HG02973 (cell line): ENCODE measurements around the gene KBTBD13.

Experiments used
- ATAC-seq: cut with Tn5 transposase; IDR thresholded peaks from one replicate; pipeline ENCODE4 v1.9.1; 2021; ENCODE audit warnings: moderate library complexity; ENCODE audit not compliant: unreplicated experiment

The KBTBD13 gene

DNA sequence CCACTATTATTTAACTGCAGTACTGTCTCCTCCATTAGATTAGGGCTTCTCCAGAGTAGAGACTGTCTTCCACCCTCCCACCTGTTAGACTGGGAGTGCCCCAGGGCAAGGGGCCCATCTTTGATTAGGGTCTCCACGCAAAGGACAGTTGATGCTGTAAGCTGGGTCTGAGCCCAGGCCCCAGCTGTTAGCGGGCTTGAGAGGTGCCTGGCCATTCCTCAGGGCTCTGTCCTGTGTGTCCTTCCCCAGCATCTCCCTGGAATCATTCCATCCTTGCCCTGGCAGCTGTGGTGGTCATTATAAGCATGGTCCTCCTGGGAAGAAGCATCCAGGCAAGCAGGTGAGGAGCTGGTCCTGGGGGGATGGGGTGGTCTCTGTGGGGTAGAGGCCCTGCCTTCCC is 25.3 kb upstream of the KBTBD13 start:
- no peak for ATAC-seq

DNA sequence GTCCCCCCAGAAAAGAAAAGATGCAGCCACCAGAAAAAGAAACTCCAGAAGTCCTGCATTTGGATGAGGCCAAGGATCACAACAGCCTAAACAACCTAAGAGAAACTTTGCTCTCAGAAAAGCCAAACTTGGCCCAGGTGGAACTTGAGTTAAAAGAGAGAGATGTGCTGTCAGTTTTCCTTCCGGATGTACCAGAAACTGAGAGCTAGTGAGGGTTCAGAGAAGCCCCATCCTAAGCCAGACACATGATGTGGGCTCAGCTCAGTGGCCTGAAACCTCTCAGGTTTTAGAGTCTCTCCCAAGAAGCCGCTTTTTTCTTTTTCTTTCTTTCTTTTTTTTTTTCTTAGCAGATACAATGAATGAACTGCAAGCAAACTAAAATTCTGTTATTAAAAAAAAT is 23.6 kb upstream of the KBTBD13 start:
- no peak for ATAC-seq

DNA sequence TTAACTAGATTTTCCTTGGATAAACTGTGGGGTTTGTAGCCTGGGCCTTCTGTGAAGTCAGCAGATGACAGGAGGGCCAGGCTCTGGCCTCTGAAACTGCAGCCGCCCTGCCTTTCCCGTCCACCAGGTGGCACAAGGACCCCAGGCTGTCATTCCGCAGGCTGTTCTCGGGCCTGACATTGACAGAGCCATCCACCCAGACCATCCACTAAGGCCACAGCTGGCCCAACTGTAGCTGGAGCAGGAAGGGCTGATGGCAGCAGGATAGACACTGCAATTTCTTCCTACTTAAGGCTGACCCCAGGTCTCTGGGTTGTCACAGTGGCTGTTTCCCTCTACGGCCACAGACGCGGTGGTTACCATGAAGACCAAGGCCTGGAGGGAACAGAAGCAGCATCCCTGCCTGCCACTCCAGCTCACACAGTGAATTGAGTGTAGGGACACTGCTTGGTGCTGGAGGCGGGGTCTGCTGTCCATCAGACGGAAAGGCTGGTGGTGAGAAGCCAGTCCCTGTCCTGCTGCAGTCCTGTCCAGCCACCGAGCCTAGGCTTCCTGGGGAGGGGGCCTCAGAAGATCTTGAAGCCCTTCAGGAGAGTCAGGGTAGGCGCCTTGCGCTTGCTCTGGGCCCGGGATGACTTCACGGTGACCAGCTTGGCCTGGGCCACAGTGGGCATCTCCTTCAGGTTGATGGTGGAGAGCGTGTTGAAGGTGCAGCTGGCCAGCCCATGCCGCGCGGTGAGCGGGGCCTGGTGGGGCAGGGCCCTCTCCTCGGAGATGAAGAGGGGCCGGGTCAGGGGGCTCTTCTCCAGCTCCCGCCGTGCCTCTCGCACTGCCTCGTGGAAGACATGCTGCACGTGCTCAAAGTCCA is 22.0 kb upstream of the KBTBD13 start:
- ATAC-seq: no peak

DNA sequence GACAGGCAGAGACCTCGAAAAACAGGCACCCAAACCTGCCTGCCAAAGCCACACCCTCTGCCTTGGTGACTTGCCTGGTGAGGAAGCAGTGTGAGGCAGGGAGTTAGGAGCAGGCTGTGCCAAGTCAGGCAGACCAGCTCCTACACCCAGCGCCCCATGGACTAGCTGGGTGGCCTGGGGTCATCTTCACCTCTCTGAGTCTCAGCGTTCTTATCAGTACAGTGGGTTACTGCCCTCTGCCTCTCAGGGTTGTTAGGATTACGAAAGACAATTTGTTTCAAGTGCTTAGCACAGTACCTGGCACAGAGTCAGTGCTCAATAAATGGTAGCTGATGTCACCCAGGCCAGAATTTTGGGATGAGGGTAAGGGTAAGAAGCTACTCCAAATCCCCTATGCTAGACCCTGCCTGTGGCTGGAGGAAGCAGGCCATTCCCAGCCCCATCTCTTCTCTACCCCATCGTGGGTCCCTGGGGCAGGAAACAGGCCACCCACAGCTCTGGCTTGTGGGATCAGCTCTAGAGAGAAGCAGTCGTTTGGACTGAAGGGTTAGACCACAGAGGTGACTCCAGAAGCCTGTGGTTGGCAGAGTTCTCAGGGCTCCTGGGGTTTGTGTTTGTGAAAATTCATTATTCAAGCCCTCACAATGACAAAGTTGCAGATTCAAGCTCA is 21.2 kb upstream of the KBTBD13 start:
- ATAC-seq: no peak

DNA sequence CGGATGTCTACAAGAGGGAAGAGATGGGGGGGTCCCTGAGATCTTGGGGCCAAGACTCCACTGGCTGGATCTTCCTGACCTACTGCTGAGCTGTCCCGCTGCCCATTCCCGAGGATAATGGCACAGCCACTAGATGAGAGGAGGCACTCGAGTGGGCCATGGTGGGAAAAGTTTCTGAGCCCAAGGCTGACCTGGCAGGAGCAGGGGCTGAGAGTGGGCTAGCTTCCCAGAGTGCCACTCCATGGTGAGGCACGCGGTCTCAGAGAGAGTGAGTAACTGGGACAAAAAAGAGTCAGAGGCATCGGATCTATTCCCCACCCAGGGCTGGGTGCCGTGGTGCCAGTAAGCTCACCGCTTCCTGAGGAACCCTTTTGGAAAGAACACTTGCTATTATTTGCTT is 20.4 kb upstream of the KBTBD13 start:
- no peak for ATAC-seq

DNA sequence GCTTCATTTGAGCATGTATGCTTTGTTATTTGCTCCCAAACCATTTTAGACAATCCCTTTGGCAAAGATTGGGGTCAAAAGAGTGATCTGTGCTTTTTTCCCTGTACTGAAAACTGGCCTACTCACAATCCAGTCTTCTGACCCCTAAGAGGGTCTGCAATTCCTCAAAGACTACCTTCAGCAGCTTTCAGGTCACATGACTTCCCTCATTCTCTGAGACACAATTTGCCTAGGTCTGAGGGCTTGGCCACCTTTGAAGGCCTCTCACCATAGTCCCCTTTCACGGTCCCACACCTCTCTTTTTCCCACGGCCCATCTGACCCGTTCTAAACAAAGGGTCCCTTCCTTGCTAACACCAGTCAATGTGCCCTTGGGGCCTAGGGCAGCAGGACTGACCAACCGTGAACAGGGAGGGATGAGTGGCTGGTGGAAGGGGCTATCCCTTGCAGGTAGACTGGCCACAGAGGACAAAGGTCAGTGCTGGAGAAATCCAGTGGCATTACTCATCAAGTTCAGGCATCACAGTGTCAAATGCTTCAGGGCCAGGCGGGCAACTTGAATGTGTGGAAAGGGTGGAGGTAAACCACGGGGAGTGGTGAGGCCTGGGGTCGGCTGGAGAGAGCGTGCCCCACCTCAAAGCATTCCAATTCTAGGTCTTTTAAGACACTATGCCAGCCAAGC is 19.5 kb upstream of the KBTBD13 start:
- ATAC-seq: no peak

DNA sequence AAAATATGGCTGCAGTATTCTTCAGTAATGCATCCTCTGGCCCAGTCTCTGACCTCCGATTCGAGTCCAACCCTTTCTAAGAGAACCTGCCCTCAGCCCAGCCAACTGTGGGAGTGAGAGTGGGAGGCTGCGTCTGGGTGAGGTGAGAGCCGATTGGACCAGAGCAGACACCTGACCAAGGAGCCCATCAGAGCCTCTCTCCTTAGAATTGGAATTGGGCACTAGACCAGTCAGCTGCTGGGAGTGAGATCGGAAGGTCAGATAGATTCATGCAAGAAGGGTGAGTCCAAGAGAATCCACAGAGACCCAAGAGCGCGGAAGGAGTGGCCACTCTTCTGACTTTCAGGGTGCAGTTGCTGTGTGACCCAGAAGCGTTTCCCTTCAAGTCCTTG is 19.0 kb upstream of the KBTBD13 start:
- no peak for ATAC-seq

DNA sequence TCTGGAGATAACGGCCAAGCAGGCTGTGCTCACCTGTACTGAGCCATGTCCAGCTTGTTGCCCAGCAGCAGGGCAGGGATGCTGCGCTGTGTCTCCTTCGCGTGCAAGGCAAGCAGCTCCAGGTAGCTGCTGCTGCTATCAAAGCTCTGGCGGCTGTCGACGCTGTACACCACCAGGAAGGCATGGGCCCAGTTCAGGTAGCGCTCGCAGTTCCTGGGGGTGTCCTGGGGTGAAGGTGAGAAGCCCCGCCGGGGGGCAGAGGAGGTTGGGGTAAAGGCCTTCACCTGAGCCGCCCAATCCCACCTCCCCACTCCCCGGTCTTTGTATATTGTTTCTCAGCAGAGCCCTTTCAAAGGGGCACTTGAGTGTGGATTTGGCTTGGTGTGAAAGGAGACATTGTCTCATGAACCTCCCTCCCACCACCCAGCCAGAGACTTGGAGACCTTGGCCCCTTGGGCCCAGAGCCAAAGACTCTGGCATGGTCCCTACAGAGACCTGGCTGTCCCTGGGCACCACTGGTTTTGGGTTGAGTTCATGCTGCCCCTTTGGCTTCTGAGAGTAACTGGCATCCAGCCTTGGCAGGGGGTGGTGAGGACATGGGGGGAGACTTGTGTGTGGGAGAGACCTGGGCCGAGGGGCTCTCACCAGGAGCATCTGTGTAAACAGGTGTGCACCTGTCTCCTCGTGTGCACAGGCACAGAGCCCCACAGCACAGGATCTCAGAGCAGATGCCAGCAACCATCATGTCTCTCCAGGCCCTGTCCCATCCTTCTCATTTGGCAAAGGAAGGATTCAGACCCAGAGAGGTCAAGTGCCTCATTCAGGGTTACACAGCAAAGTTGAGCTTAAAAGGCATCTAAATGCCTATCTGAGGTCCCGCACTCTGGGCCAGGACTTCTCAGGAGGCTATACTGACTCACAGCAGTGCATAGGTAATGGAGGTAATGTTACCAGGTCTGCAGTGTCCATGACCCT is 17.9 kb upstream of the KBTBD13 start:
- no peak for ATAC-seq

DNA sequence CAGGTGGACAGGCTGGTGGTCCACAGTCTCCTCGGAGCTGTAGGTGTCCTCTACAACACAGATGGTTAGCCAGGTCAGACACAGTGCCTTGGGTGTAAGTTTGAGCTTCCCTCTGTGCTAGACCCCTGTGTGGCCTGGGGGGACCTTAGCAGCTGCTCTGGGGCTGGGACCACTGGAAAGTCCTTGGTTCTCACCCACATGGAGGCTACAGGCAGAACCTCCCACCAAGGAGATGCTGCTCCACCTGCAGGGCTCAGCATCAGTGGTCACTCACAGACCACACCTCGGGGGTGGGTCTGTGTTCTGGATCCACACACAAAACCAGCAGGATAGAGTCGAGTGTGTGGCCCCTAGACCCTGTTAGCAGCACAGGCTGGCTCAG is 17.2 kb upstream of the KBTBD13 start:
- ATAC-seq: no peak

DNA sequence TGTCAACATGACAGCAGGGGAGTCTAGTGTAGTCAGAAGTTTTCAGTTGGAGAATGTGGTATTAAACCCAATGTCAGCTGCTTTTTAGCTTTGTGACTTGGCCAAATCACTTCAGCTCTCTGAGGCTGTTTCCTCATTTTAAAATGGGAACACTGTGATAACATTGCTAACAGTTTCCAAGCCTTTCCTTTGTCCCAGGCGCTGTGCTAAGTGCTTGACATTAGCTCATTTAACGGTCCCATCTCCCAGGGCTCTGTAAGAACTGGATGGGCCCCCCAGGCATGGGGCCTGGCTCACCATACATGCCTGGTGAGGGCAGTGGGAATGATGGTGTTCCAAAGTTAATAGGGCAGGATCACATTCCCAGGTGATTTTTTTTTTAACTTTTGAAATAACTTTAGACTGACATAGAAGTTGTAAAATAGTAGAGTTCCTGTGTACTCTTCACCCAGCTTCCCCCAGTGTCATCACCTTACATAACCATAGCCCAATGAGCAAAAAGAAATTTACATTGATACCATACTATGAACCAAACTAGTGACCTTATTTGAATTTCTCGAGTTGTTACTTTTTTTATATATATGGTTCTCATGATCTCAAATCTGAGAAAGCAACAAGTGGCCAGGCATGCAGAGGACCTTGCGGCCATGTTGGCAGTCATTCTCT is 16.5 kb upstream of the KBTBD13 start:
- no peak for ATAC-seq

DNA sequence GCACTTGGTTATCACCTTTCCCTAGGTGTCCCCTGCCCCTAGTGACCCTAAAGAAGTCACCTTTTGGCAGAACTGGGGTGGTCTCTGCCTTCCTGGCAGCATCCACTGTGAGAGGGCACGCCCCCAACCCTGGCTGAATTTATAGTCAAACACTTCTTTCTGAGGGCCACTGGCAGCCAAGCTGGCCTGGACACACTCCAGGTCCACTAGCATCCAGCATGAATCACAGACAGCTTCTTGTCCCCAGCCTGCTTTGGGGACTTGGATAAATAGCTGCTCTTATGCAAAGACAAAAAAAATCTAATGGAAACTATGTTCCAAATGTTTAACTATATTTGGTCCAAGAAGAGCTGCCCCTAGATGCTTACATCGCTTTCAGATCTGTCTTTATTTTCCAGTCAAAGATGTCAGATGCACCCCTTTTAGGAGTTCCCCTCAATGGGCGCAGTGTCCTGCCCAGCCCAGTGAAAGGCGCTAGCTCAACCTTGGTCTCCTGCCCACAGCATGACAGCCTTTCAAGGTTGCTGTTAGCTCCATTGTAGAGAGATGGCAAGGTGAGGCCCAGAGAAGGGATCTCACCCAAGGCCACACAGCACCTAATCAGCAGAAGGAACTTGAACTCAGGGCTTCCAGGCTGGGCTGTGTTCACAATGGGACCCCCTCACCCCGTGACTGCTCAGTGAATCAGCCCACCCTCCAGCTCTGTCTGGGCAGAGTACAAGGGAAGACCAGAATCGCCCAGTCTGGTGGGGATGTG is 15.7 kb upstream of the KBTBD13 start:
- ATAC-seq: no peak

DNA sequence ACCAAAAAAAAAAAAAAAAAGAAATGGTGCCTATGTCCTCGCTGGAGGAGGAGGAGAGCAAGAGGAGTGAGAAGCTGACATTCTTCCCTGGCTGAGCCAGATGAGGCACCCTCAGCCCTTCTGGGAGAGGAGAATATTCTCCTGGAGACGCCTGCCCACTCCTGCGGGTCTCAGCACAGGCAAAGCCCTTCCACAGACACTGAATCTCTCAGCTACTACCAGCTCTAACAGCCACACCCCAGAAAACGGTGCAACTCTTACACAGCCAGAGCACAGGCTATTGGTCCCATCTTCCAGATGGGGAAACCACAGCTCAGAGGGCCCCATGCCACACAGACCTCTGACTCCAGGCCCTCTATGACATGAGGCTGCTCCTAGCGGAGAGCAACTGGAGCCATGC is 14.5 kb upstream of the KBTBD13 start:
- ATAC-seq: no peak

DNA sequence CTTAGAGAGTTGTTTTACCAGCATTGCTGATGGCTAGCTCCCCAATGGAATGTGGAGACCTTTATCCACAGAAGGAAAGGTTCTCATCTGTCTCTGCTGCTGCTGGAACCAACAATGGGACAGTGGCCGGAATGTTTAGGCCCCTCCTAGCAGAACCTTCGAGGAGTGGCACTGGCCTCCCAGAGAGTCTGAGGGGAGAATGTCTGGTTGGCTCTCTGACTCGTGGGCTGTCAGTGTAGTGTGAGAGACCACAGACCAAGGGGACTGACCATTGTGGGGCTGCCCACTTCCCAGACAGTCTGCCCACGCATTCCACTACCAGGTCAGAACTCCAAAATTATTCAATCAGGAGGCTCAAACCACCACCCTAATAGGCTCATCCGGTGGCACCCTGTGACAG is 13.8 kb upstream of the KBTBD13 start:
- ATAC-seq: no peak

DNA sequence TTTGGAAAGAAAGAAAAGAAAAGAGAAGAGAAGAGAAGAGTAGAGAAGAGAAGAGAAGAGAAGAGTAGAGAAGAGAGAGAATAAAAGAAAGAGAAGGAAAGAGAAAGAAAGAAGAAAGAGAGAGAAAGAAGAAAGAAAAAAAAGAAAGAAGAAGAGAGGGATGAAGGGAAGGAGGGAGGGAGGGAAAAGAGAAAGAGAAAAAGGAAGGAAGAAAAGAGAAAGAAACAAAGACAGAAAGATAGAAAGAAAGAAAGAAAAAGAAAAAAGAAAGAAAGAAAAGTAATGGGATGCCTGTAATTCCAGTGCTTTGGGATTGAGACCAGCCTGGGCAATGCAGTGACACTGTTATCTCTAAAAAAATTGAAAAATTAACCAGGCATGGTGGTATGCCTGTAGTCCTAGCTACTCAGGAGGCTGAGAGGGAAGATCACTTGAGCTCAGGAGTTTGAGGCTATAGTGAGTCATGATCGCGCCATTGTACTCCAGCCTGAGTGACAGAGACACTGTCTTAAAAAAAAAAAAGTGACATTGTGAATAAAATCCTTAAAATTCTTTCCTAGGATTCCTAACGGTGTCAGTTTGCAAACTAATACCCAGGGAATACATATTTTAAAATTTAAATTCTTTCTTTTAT is 10.4 kb upstream of the KBTBD13 start:
- ATAC-seq: no peak

DNA sequence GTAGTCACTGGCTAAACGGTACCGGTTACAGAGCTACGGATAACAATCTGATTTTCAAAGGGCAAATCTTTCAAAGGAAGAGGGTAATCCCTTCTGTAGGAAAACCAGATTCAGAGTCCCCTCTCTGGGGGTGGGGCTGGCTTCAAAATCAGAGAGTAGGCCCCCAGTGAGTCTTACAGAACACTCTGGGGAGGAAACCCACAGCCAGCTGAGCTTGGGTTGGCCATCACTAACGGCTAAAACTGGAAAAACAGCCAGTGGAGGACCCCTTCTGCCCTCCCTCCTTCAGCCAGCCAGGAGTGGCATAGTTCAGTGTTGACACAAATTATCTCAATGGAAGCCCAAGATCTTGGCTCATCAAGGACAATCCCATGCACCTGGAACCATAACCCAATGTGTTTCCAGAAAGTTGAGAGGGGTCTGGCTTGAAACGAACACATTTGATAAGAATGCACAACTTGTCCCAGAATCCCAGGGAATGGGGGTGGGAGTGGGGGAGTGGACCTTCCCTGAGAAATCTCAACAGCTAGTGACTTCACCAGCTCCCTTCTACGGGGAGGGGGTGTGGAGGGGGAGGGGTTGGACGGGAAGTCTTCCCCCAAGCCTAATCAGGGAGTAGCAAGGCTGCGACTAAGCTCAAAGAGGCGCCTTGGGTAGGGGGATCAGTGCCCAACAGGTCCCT is 9.8 kb upstream of the KBTBD13 start:
- no peak for ATAC-seq

DNA sequence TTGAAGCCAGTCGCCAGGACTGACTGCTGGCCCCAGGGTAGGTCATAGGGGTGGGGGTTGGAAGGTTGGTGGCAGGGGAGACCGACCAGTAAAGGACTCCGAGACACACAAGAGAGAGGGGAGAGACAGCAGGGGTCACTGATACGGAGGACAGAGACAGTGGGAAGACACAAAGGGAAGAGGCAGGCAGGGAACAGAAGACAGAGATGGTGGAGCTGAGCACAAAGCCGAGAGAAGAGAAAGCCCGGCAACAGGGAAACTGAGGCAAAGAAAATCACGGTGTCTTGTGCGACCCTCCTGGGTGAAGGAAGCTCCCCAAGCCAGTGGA is 9.3 kb upstream of the KBTBD13 start:
- no peak for ATAC-seq

DNA sequence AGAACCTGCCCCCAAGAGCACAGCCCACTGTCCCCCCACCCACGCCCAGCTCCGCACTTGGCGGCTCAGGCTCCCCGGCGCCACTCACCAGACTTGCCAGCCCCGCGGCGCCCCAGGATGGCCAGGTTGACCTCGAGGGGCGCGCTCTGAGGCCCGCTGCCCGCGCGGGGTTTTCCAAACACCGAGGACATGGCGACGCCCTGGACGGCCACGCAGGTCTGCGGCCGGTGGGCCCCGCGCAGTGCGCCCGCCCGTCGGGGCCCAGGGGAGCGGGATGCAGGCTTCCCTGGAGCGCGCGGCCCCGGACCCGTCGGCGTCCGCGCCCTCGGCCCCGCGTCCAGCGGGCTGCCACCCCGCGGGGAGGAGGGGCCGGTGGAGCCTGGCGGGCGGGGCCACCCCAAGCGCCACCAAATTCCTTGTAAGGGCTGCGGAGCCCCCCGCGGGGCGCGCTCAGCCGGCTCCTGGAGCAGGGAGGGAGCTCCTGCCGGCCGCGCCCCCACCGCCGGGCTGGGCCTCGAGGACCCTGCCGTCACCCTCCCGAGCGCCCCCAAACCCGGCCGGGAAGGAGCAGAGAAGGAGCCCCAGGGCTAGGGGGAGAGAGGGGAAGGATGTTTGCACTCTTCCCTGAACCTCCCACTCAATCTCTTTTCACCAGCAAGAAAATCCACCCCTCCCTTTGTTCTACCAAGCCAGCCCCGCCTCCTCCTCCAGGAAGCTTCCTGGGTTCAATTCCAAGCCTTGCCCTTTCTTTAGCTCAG is 8.7 kb upstream of the KBTBD13 start, which contains the start of gene RASL12:
TSS of gene RASL12 (minus strand) at position 347 of the 758 bp plus-strand sequence. CDS start at position 191, 156 bp downstream.
- ATAC-seq: no peak

DNA sequence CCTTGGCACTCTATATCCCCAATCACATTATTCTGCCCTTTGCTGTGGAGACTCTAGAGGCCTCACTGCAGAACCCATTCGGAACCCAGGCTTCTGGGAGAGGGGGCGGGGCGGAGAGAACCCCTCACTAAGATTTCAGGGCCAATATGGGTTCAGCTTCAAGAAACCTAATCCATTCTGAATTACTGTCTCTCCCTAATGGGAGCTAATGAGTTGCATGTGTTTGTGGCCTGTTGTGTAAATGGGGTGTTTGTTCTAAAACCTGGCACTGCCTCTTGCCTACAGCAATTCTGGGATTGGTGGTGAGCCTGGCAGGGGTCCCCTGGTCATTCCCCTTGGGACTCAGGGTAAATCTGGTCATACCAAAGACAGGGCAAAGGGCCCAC is 8.2 kb upstream of the KBTBD13 start:
- ATAC-seq: no peak
